K562 (cell line): ENCODE data around the gene CGB3. TPM values are rescaled to one million over a fixed set of nuclear protein-coding genes. Genes with fewer than 3 reads are reported as not detected.
A peak's percentile ranks its signal among the peaks of the same experiment; 100 is the strongest.

Experiments
- AFF1 ChIP-seq, 2 experiments: fragments of 450-650 bp; IDR thresholded peaks; 2 replicates each; pipeline ENCODE4 v1.6.1; 2018; ENCODE audit warnings: mild to moderate bottlenecking in 2 of 2, low read depth in 1 of 2; ENCODE audit not compliant: partially characterized antibody in 2 of 2
- ATF7 ChIP-seq: fragments of 450-650 bp; IDR thresholded peaks from 2 replicates; pipeline ENCODE4 v1.7.1; 2014; ENCODE audit warnings: mild to moderate bottlenecking, moderate library complexity
- CREB5 ChIP-seq: fragments of 250-450 bp; sonication (Bioruptor Pico); IDR thresholded peaks from 2 replicates; pipeline ENCODE4 v1.5.0; 2020; ENCODE audit warnings: mild to moderate bottlenecking
- GABPB1 ChIP-seq: sonication (generic); formaldehyde crosslinking; IDR thresholded peaks from 2 replicates; pipeline ENCODE4 v1.8.0; 2022; ENCODE audit warnings: mild to moderate bottlenecking, missing genetic modification reagents
- ID3 ChIP-seq, 2 experiments: fragments of 250-450 bp in 1 of 2; fragments of 450-650 bp in 1 of 2; sonication (Bioruptor Pico) in 1 of 2; IDR thresholded peaks; 2 replicates each; pipeline versions ENCODE4 v1.6.1 to v1.8.0; 2016 to 2021; ENCODE audit warnings: mild to moderate bottlenecking in 2 of 2, moderate library complexity in 2 of 2, missing compliant biosample characterization in 1 of 2, missing genetic modification characterization in 1 of 2
- IRF1 ChIP-seq: sonication (generic); formaldehyde crosslinking; IDR thresholded peaks from 2 replicates; pipeline ENCODE4 v1.8.0; 2022; ENCODE audit warnings: missing genetic modification reagents, mild to moderate bottlenecking, borderline replicate concordance
- MECOM ChIP-seq: fragments of 250-450 bp; sonication (Bioruptor Pico); IDR thresholded peaks from 2 replicates; pipeline ENCODE4 v1.8.0; 2022; ENCODE audit warnings: inconsistent platforms
- RBM34 ChIP-seq: fragments of 200-400 bp; formaldehyde crosslinking; IDR thresholded peaks from 2 replicates; pipeline ENCODE4 v1.6.1; 2018; ENCODE audit warnings: low read length, borderline replicate concordance; ENCODE audit not compliant: insufficient read depth
- ZBTB11 ChIP-seq, 3 experiments: fragments of 200-800 bp in 1 of 3; fragments of 250-450 bp in 1 of 3; fragments of 450-650 bp in 1 of 3; sonication (Bioruptor Pico) in 1 of 3; sonication (Bioruptor generic) in 1 of 3; formaldehyde crosslinking in 1 of 3; IDR thresholded peaks; 2 replicates each; pipeline versions ENCODE4 v1.6.1 to v1.8.0; 2016 to 2022; ENCODE audit warnings: mild to moderate bottlenecking in 2 of 3, missing genetic modification characterization in 2 of 3, missing compliant biosample characterization in 1 of 3, moderate library complexity in 1 of 3
- ZNF583 ChIP-seq: fragments of 250-450 bp; sonication (Bioruptor Pico); IDR thresholded peaks from 2 replicates; pipeline ENCODE4 v1.4.0; 2020
- polyA plus RNA-seq, 8 experiments: library from polyadenylated mRNA; depleted of rRNA in 4 of 8; stranded (reverse) in 5 of 8; unstranded in 3 of 8; fragments of >200 nt; fragmentation: Nextera tagmentation in 2 of 8; fragmentation: Illumina TruSeq in 1 of 8; extraction: Ambion mirVana in 2 of 8; extraction: Trizol in 1 of 8; gene quantifications; 2 replicates each; pipeline versions ENCODE4 v1.2.1 to v1.2.3, GENCODE V29; 2011 to 2014; ENCODE audit warnings: inconsistent platforms in 1 of 8, missing spikeins in 1 of 8
- total RNA-seq, 7 experiments: library from RNA; depleted of rRNA in 6 of 7; stranded (reverse); fragments of >200 nt in 6 of 7; fragmentation: Illumina TruSeq in 2 of 7; extraction: Trizol in 2 of 7; gene quantifications; 2 replicates each; pipeline versions ENCODE4 v1.2.1 to v1.2.3, GENCODE V29; 2011 to 2021; ENCODE audit warnings: low replicate concordance in 1 of 7

CGB3 gene
- total and polyA plus RNA-seq, 9 of the 15 experiments (the other 6 are each of a cell fraction or from before 2014, with no cell fraction given) = not detected

GRCh38 chr19:48975947-48976847 lies 47.9 kb downstream of the CGB3 start (continued):
- TF ChIP-seq AFF1 (IDR thresholded peaks at IDR 0.05; ENCODE audit: low read depth in 1 of 2, partially characterized antibody in 2 of 2) = peak in 1 of 2 experiments; percentile 99
- no peak; the same call in none of the 2 replicates for TF ChIP-seq GABPB1 (CRISPR knock-in tag)
- no peak for TF ChIP-seq RBM34
- TF ChIP-seq CREB5 = no peak
- TF ChIP-seq ZNF583 (CRISPR knock-in tag) = 0 out of 2 replicates have a peak, but pooled peaks have one; percentile 32
- peak in 1 of 3 experiments; percentile 40; a peak in 1 of 6 replicates for TF ChIP-seq ZBTB11 (CRISPR knock-in tag; IDR thresholded peaks at IDR 0.05)
- no peak for TF ChIP-seq IRF1 (CRISPR knock-in tag)
- TF ChIP-seq MECOM (CRISPR knock-in tag) = 0 out of 2 replicates have a peak, but pooled peaks have one; percentile 31
- TF ChIP-seq ATF7 = peak; percentile 53
- TF ChIP-seq ID3 (CRISPR knock-in tag; IDR thresholded peaks at IDR 0.05) = no peak
- peak; percentile 61; the same call in 1 of the 2 replicates for TF ChIP-seq ID3 (tag; IDR thresholded peaks at IDR 0.05)
